HEK293 (cell line): ENCODE data around the gene SELENOO.

Experiments used
- BCL6B ChIP-seq: fragments of 450-650 bp; formaldehyde crosslinking; IDR thresholded peaks from 2 replicates; pipeline ENCODE4 v1.5.1; 2017; ENCODE audit warnings: missing biosample characterization, missing genetic modification characterization
- GLI2 ChIP-seq: fragments of 450-650 bp; formaldehyde crosslinking; IDR thresholded peaks from 2 replicates; pipeline ENCODE4; 2017; ENCODE audit warnings: missing biosample characterization, missing genetic modification characterization, low read depth, borderline replicate concordance
- GLIS2 ChIP-seq: fragments of 450-650 bp; formaldehyde crosslinking; IDR thresholded peaks from 2 replicates; pipeline ENCODE4 v1.5.1; 2016; ENCODE audit warnings: missing biosample characterization, missing genetic modification characterization
- HIC1 ChIP-seq: fragments of 450-650 bp; formaldehyde crosslinking; IDR thresholded peaks from 2 replicates; pipeline ENCODE4 v1.5.1; 2016; ENCODE audit warnings: missing biosample characterization, missing genetic modification characterization
- PRDM4 ChIP-seq: fragments of 450-650 bp; formaldehyde crosslinking; IDR thresholded peaks from 2 replicates; pipeline ENCODE4 v1.5.1; 2017; ENCODE audit warnings: missing biosample characterization, missing genetic modification characterization
- RBAK ChIP-seq: fragments of 450-650 bp; formaldehyde crosslinking; IDR thresholded peaks from 2 replicates; pipeline ENCODE4 v1.5.1; 2016; ENCODE audit warnings: missing biosample characterization, missing genetic modification characterization
- TSHZ1 ChIP-seq: fragments of 450-650 bp; formaldehyde crosslinking; IDR thresholded peaks from 2 replicates; pipeline ENCODE4 v1.5.1; 2016; ENCODE audit warnings: missing biosample characterization, missing genetic modification characterization, borderline replicate concordance
- YY2 ChIP-seq: fragments of 450-650 bp; formaldehyde crosslinking; IDR thresholded peaks from 2 replicates; pipeline ENCODE4 v1.5.1; 2016; ENCODE audit warnings: missing biosample characterization, missing genetic modification characterization
- ZNF169 ChIP-seq: fragments of 450-650 bp; formaldehyde crosslinking; IDR thresholded peaks from 2 replicates; pipeline ENCODE4 v1.5.1; 2016; ENCODE audit warnings: missing biosample characterization, missing genetic modification characterization
- ZNF274 ChIP-seq, 2 experiments: fragments of 200-500 bp in 1 of 2; fragments of 450-650 bp in 1 of 2; sonication (Bioruptor generic) in 1 of 2; formaldehyde crosslinking in 1 of 2; IDR thresholded peaks; 2 replicates each; pipeline versions ENCODE4 v1.5.1 to v1.6.1; 2014 to 2016; ENCODE audit warnings: borderline replicate concordance in 1 of 2, inconsistent platforms in 1 of 2, low read length in 1 of 2, missing biosample characterization in 1 of 2, missing genetic modification characterization in 1 of 2
- ZNF37A ChIP-seq: fragments of 450-650 bp; IDR thresholded peaks from 2 replicates; pipeline ENCODE4 v1.5.1; 2018; ENCODE audit warnings: missing biosample characterization, missing genetic modification characterization
- ZNF433 ChIP-seq: fragments of 450-650 bp; formaldehyde crosslinking; IDR thresholded peaks from 2 replicates; pipeline ENCODE4 v1.5.1; 2016; ENCODE audit warnings: missing biosample characterization, missing genetic modification characterization, low read depth
- ZNF549 ChIP-seq: fragments of 450-650 bp; IDR thresholded peaks from 2 replicates; pipeline ENCODE4 v1.5.1; 2018; ENCODE audit warnings: missing biosample characterization, missing genetic modification characterization, mild to moderate bottlenecking, inconsistent platforms, moderate library complexity
- ZNF585B ChIP-seq: fragments of 450-650 bp; formaldehyde crosslinking; IDR thresholded peaks from 2 replicates; pipeline ENCODE4 v1.5.1; 2016; ENCODE audit warnings: missing biosample characterization, missing genetic modification characterization
- ZNF596 ChIP-seq: fragments of 450-650 bp; IDR thresholded peaks from 2 replicates; pipeline ENCODE4 v1.5.0; 2018; ENCODE audit warnings: missing biosample characterization, mild to moderate bottlenecking, missing genetic modification characterization, moderate library complexity
- ZNF664 ChIP-seq: fragments of 450-650 bp; formaldehyde crosslinking; IDR thresholded peaks from 2 replicates; pipeline ENCODE4 v1.5.1; 2016; ENCODE audit warnings: missing biosample characterization, missing genetic modification characterization
- ZNF747 ChIP-seq: fragments of 450-650 bp; formaldehyde crosslinking; IDR thresholded peaks from 2 replicates; pipeline ENCODE4 v1.5.1; 2016; ENCODE audit warnings: missing biosample characterization, missing genetic modification characterization
- ZNF785 ChIP-seq: fragments of 450-650 bp; formaldehyde crosslinking; IDR thresholded peaks from 2 replicates; pipeline ENCODE4 v1.5.1; 2016; ENCODE audit warnings: missing biosample characterization, missing genetic modification characterization
- ZNF837 ChIP-seq: fragments of 450-650 bp; formaldehyde crosslinking; IDR thresholded peaks from 2 replicates; pipeline ENCODE4 v1.5.1; 2016; ENCODE audit warnings: missing biosample characterization, missing genetic modification characterization
- TF ChIP-seq, protein P1 (sequence below): fragments of 450-650 bp; formaldehyde crosslinking; IDR thresholded peaks from 2 replicates; pipeline ENCODE4 v1.5.1; 2016; ENCODE audit warnings: missing biosample characterization, missing genetic modification characterization
- TF ChIP-seq, protein P2 (sequence below): fragments of 450-650 bp; formaldehyde crosslinking; IDR thresholded peaks from 2 replicates; pipeline ENCODE4 v1.5.1; 2016; ENCODE audit warnings: missing biosample characterization, missing genetic modification characterization
- TF ChIP-seq, protein P3 (sequence below): fragments of 450-650 bp; formaldehyde crosslinking; IDR thresholded peaks from 2 replicates; pipeline ENCODE4 v1.5.1; 2017; ENCODE audit warnings: missing biosample characterization, missing genetic modification characterization

The SELENOO gene

GRCh38 chr22:50260801-50261614, 60.2 kb downstream of the SELENOO start (continued):
- TF ChIP-seq HIC1 (tag by site-specific recombination): 0 out of 2 replicates have a peak, but pooled peaks have one; percentile 9
- TF ChIP-seq, protein P1, sequence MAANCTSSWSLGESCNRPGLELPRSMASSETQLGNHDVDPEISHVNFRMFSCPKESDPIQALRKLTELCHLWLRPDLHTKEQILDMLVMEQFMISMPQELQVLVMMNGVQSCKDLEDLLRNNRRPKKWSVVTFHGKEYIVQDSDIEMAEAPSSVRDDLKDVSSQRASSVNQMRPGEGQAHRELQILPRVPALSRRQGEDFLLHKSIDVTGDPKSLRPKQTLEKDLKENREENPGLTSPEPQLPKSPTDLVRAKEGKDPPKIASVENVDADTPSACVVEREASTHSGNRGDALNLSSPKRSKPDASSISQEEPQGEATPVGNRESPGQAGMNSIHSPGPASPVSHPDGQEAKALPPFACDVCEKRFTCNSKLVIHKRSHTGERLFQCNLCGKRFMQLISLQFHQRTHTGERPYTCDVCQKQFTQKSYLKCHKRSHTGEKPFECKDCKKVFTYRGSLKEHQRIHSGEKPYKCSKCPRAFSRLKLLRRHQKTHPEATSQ (tag by site-specific recombination): no peak
- no peak for TF ChIP-seq ZNF837 (tag by site-specific recombination)
- no peak for TF ChIP-seq ZNF596 (tag by site-specific recombination)
- TF ChIP-seq ZNF274 (IDR thresholded peaks at IDR 0.05; ENCODE audit: low read length): no peak
- no peak for TF ChIP-seq ZNF274 (tag by site-specific recombination; IDR thresholded peaks at IDR 0.05; ENCODE audit: borderline replicate concordance)
- TF ChIP-seq, protein P2, sequence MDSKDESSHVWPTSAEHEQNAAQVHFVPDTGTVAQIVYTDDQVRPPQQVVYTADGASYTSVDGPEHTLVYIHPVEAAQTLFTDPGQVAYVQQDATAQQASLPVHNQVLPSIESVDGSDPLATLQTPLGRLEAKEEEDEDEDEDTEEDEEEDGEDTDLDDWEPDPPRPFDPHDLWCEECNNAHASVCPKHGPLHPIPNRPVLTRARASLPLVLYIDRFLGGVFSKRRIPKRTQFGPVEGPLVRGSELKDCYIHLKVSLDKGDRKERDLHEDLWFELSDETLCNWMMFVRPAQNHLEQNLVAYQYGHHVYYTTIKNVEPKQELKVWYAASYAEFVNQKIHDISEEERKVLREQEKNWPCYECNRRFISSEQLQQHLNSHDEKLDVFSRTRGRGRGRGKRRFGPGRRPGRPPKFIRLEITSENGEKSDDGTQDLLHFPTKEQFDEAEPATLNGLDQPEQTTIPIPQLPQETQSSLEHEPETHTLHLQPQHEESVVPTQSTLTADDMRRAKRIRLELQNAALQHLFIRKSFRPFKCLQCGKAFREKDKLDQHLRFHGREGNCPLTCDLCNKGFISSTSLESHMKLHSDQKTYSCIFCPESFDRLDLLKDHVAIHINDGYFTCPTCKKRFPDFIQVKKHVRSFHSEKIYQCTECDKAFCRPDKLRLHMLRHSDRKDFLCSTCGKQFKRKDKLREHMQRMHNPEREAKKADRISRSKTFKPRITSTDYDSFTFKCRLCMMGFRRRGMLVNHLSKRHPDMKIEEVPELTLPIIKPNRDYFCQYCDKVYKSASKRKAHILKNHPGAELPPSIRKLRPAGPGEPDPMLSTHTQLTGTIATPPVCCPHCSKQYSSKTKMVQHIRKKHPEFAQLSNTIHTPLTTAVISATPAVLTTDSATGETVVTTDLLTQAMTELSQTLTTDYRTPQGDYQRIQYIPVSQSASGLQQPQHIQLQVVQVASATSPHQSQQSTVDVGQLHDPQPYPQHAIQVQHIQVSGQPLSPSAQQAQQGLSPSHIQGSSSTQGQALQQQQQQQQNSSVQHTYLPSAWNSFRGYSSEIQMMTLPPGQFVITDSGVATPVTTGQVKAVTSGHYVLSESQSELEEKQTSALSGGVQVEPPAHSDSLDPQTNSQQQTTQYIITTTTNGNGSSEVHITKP (tag by site-specific recombination): 0 out of 2 replicates have a peak, but pooled peaks have one; percentile 53
- no peak for TF ChIP-seq ZNF549 (tag by site-specific recombination)
- TF ChIP-seq RBAK (tag by site-specific recombination): no peak
- TF ChIP-seq PRDM4 (tag by site-specific recombination): no peak
- TF ChIP-seq ZNF785 (tag by site-specific recombination): no peak
- no peak for TF ChIP-seq ZNF585B (tag by site-specific recombination)
- no peak for TF ChIP-seq GLI2
- TF ChIP-seq YY2 (tag by site-specific recombination): no peak
- TF ChIP-seq ZNF747 (tag by site-specific recombination): no peak
- no peak for TF ChIP-seq TSHZ1
- no peak for TF ChIP-seq ZNF37A (tag by site-specific recombination)
- no peak for TF ChIP-seq ZNF664 (tag by site-specific recombination)
- TF ChIP-seq, protein P3, sequence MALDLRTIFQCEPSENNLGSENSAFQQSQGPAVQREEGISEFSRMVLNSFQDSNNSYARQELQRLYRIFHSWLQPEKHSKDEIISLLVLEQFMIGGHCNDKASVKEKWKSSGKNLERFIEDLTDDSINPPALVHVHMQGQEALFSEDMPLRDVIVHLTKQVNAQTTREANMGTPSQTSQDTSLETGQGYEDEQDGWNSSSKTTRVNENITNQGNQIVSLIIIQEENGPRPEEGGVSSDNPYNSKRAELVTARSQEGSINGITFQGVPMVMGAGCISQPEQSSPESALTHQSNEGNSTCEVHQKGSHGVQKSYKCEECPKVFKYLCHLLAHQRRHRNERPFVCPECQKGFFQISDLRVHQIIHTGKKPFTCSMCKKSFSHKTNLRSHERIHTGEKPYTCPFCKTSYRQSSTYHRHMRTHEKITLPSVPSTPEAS (tag by site-specific recombination): no peak
- TF ChIP-seq ZNF169 (tag by site-specific recombination): no peak
- no peak for TF ChIP-seq BCL6B (tag by site-specific recombination)
- peak; percentile 90 for TF ChIP-seq GLIS2 (tag by site-specific recombination)
- no peak for TF ChIP-seq ZNF433 (tag by site-specific recombination)
